ENCODE measurements around the gene OR56A5.

OR56A5 gene

DNA sequence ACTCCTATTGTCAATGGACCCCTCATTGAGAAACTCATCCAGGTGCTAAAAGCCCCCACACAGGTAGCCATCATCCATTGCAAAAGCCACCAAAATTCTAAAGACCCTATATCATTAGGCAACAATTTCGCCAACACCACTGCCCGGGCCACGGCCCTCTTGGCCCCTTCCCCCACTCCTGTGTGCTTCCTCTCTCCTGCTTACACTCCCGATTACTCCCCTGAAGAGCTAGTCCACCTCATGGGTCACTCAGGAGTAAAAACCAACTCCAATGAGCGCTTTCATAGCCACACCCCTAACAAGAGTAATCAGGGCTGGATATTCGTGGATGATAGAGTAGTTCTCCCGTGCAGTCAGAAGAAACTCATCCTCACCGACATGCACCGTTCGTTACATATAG, 35.2 kb downstream of the OR56A5 start:
- DNase-seq (ENCODE audit: low spot score) = no peak

DNA sequence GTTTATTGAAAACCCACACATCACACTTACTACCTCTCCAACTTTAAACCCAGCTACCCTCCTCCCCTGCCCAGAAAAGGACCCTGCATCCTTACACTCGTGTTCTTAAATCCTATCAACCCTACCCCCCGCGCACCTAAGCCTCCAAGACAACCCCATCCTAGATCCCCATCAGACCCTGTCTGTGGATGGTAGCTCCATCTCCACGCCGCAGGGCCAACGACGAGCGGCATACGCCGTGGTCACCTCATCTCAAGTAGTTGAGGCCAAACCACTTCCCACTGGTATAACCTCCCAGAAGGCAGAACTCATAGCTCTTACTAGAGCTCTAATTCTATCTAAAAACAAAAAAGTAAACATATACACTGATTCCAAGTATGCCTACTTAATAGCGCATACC, 35.6 kb downstream of the OR56A5 start:
- DNase-seq (ENCODE audit: low spot score) = no peak

DNA sequence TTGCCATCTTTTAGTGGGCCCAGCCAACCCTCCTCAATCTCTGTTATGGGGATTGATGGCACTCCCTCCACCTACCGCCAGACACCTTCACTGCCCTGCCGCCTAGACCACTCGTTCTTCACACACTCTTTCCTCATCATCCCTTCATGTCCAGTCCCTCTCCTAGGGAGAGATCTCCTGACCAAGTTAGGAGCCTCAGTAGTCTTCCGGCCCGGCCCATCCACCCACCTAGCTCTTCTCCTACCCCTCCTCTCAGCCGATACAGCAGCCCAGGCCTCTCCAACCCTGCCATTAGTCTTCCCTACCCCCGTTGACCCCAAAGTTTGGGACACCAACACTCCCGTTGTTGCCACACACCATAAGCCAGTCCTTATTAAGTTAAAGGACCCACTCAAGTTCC, 37.2 kb downstream of the OR56A5 start:
- DNase-seq (ENCODE audit: low spot score) = no peak

DNA sequence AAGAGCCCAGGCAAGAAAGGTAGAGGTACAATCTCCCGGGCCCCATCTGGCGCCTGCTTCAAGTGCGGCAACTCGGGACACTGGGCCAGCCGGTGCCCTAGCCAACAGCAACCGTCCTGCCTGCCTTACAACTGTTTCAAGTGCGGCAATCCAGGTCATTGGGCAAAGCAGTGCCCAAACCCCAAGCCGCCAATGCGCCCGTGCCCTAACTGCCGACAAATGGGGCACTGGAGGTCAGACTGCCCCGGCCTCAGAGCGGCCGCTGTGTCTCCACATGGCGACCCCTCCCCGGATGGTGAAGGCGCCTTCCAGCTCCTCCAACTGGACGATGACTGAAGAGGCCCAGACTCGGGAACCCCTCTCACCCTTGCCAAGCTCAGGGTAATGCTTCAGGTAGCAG, 37.7 kb downstream of the OR56A5 start:
- no peak for DNase-seq (ENCODE audit: low spot score)

DNA sequence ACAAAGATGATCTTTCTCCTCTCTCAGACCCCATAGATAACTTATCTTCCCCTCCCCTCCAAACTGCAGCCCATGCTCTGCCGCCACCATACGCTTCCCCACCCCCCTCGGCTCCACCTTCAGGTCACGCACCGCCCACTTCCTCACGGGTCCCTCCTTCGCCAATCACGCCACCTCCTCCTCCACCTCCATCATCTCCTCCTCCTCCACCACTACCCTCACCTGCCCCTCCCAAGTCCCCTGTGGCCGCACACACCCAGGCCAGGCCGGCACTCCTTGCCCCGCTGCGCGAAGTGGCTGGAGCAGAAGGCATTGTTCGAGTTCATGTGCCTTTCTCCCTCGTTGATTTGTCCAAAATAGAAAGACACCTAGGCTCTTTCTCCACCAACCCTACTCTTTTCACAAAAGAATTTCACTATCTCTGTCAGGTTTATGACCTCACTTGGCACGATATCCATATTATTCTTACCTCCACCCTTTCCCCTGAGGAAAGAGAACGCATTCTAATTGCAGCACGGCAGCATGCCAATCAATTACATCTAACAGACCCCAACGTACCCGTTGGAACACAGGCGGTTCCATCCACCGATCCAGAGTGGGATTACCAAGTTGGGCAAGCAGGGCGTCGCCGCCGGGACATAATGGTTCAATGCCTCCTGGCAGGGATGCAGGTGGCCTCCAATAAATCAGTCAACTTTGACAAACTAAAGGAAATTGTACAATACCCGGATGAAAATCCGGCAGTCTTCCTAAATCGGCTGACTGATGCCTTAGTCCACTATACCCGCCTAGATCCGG, 38.5 kb downstream of the OR56A5 start:
- DNase-seq (ENCODE audit: low spot score) = no peak

DNA sequence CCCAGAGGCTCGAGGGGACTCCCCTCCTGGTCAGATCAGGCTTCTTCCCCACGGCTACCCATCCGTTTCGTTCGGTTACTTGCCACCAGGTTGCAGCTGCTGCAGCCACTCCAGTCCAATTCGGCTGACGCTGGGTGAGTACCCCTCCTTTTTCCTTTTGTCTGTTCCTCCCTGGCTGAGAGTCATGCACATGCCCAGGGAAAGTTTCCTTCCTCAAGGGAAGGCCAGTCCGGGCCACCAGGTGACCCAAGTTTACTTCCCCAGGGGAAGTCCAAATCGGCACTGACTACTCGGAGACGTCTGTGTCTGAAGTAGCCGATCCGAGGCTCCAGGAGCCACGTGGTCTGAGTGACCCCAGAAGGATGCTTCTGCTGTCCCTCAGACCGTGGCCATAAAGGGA, 39.5 kb downstream of the OR56A5 start:
- no peak for DNase-seq (ENCODE audit: low spot score)

DNA sequence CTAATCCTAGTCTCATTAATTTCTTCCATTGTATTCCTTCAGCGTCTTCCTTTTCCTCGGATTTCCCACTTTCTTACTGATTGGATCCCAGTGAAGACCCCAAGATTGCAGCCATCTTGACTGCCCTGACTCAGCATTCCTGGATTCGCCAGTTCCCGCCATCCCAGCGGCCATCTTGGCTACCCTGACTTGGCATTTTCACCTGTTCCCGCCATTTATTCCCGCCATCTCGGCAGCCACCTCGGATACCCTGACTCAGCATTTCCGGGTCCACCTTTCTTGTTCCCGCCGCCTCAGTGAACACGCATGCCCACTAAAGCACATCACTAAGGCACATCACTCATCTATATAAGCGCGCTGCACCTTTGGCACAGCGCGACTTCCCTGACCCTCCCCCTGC, 40.0 kb downstream of the OR56A5 start:
- DNase-seq (ENCODE audit: low spot score) = no peak

DNA sequence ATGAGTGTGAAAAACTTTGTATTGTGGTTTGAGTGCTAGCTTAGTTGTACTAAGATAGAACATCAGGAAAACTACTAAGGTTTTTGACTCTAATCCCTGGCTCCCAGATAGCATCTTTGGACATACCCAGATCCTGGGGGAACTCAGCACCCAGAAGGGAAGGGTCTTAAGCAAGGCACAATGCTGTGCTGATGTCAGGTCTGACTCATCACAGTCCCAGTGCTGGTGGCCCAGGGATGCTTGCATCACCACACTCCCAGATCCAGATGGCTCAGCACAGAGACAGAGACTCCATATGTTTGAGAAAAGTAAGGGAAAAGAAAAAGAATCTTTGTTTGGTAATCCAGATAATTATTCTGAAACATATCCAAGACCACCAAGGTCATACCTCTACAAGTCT, 44.5 kb downstream of the OR56A5 start:
- DNase-seq (ENCODE audit: low spot score) = no peak

DNA sequence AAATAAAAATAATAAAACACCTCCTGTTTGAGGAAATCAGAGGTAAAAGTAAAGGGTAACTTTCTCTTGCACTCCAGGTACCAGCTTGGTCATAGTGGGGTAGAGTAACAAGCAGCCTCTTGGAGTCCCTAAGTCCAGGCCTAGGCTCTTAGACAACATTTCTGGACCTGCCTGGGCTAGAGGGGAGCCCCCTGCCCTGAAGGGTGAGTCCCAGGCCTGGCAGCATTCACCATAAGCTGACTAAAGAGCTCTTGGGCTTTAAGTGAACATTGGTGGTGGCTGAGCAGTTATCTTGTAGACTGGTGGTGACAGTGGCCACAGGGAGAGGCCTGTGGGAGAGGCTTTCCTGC, 44.9 kb downstream of the OR56A5 start:
- no peak for DNase-seq (ENCODE audit: low spot score)

DNA sequence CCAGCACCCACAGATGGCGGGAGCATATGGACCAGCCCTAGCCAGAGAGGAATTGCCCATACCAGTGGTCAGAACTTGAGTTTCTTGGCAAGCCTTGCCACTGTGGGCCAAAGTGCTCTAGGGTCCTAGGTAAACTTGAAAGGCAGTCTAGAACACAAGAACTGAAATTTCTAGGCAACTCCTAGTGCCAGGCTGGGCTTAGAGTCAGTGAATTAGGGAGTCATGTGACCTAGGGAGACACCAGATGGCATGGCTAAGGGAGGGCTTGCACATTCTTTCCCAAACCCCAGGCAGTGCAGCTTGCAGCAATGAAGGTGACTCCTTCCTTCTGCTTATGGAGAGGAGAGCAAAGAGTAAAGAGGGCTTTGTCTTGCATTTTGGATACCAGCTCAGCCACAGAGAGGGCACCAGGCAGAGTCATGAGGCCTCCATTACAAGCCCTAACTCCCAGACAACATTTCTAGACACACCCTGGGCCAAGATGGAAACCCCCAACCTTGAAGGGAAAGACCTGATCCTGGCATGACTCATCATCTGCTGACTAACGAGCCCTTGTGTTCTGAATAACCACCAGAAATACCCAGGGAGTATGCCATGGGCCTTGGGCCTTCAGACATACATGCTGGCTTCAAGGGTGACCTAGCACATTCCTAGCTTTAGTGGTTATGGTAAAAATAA, 45.4 kb downstream of the OR56A5 start:
- no peak for DNase-seq (ENCODE audit: low spot score)

Small RNAs within 50 kb of the gene (small RNA-seq; reads per million reads assigned to genes)
- gene RNA5SP329 = 0 reads per million in 2 experiments
